ENCODE results near the gene PRKD2.
"Not testable (repeated sequence)": the region's sequence is repeated elsewhere in the genome, so short reads cannot be mapped to it uniquely, and the experiment has no call there.

PRKD2 gene

GRCh38 chr19:46717034-46717715 is at the start of gene PRKD2:
PRKD2 (minus strand) TSS chr19:46717114; CDS start chr19:46716370, 744 bp downstream.
- FAIRE-seq, result no peak

DNA sequence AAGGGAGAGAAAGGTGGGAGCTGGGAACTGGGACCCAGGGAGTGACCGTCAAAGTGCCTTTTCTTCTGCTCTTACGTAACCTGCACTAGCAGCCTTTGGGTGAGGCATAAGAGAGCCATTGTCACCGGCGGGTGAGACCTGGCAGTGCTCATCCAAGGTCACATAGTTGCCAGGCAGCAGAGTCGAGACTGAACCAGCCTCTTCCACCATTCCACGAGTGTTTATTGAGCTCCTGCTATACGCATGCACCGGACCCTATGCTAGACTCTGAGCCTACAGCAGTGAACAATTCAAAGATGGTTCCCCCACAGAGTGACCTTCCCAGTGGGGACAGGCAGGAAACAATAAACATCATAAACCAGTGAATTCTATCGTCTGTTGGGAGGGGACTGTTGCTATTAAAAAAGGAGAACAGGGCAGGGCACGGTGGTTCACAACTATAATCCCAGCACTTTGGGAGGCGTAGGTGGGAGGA is 47.9 kb upstream of the PRKD2 start:
- no peak for FAIRE-seq

DNA sequence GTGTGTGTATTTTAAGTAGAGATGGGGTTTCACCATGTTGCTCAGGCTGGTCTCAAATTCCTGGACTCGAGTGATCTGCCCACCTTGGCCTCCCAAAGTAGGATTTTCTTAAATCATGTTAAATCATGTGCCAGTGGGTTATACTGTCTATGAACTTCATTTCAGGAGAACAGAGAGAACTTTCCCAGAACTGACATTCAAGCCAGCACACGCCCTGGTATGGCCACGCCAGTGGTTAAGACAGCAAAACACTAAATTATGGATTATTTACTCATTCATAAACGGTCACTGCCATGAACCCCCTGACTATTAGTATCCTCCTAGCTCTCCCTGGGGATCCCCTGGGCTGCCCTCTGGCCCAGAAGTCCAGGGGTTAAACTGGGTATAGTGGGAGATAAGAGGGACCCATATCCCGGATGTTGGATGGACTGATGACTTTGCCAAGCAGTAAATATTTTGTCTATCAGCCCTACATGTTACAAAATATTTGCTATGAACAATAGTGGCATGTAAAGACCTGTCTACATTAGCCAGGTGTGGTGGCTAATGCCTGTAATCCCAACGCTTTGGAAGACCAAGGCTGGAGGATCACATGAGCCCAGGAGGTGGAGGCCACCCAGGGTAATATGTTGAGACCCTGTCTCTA is 45.5 kb upstream of the PRKD2 start:
- FAIRE-seq, result no peak

DNA sequence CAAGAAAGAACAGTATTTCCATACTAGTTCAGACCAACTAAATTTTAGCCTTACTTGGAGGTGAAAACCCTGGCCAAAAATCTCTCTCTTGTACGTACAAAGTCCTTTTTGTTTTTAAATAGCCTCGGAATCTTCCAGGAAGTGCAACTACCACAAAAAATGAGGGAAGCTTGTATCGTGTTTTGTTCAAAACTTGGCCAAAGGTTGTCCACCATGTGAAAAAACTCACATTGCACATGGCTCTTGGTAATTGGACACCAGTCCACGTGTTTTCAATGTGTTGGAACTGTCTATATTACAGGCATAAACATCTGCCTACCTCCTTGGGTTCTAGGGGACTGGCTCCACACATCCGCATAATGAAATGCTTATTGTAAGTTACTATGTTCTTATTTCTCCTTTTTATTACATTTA is 44.5 kb upstream of the PRKD2 start:
- FAIRE-seq, result no peak

GRCh38 chr19:46760897-46761296 is 44.0 kb upstream of the PRKD2 start:
- not testable (repeated sequence) for FAIRE-seq

DNA sequence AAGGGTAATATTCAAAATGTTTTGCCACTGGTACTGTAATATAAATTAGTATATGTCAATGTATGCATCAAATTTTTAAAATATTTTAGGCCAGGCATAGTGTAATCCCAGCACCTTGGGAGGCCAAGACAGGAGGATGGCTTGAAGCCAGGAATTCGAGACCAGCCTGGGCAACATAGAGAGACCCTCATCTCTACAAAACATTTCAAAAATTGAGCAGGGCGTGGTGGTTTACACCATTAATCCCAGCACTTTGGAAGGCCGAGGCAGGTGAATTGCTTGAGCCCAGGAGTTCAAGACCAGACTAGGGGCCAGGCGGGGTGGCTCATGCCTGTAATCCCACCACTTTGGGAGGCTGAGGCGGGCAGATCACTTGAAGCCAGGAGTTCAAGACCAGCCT is 43.4 kb upstream of the PRKD2 start:
- FAIRE-seq, result no peak

DNA sequence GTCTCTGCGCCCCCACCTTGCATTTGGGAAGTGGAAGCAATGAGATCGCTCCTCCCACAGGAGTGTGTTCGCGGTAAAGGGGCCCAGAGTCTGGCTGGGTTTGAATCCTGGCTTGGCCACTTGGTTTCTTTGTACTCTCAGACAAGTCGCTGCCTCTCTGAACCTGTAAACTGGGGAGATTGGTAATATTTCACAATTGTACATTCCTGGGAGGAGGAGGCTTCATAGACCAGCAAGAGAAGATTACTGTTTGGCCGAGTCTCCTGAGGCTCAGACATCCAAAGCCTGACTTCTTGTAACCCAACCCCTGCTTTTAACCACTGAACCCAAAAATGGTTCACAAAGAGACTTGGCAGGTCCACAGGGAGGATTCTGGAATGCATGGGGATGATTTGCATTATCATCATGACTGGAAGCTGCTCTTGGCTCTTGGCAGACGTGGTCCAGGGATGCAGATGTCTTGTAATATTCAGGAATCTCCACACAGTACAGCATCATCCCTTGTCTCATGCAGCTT is 43.0 kb upstream of the PRKD2 start:
- FAIRE-seq, result no peak

- no peak for FAIRE-seq
These were observed 42.3 kb upstream of the PRKD2 start for GRCh38 chr19:46759206-46759605.

DNA sequence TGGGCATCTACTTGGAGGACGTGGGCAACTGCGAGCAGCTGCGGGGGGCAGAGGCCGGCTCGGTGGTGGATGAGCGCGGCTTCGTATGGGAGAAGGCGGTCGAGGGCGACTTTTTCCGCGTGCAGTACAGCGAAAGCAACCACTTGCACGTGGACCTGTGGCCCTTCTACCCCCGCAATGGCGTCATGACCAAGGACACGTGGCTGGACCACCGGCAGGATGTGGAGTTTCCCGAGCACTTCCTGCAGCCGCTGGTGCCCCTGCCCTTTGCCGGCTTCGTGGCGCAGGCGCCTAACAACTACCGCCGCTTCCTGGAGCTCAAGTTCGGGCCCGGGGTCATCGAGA is 39.6 kb upstream of the PRKD2 start:
- no peak for FAIRE-seq

DNA sequence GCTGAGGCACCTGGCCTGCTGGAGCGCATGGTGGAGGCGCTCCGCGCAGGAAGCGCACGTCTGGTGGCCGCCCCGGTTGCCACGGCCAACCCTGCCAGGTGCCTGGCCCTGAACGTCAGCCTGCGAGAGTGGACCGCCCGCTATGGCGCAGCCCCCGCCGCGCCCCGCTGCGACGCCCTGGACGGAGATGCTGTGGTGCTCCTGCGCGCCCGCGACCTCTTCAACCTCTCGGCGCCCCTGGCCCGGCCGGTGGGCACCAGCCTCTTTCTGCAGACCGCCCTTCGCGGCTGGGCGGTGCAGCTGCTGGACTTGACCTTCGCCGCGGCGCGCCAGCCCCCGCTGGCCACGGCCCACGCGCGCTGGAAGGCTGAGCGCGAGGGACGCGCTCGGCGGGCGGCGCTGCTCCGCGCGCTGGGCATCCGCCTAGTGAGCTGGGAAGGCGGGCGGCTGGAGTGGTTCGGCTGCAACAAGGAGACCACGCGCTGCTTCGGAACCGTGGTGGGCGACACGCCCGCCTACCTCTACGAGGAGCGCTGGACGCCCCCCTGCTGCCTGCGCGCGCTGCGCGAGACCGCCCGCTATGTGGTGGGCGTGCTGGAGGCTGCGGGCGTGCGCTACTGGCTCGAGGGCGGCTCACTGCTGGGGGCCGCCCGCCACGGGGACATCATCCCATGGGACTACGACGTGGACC is 39.1 kb upstream of the PRKD2 start:
- no peak for FAIRE-seq

GRCh38 chr19:46755077-46755852 is 38.4 kb upstream of the PRKD2 start:
- FAIRE-seq, result no peak

DNA sequence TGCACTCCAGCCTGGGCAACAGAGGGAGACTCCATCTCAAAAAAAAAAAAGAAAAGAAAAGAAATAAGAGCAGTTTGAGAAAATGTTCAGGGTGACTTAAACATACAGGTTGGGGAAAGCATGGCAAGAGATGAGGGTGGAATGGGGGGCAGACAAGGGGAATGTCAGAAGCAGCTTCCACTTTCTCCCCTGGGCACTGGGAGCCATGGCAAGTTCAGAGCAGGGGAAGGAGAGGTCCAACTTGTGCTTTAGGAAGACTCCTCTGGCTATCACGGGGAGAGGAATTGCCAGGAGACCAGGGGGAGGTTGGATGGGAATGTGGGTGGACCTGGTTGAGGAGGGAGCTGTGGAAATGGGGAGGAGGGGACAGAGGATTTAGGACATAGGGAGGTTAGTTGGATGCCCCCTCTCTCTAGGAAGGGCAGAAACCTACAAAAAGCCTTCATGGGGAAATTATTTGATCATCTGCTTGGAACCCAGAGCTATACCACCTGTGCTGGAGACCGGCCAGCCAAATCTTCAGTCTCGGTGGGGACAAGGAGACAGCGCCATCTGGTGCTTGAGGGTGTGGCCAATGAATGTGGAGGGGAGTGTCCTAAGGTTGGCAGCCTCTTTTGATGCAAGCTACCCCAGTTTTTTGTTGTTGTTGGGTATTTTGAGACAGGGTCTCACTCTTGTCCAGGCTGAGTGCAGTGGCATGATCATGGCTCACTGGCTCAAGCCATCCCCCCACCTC is 36.7 kb upstream of the PRKD2 start:
- FAIRE-seq, result no peak

GRCh38 chr19:46748325-46749109 is 31.6 kb upstream of the PRKD2 start:
- no peak for FAIRE-seq

DNA sequence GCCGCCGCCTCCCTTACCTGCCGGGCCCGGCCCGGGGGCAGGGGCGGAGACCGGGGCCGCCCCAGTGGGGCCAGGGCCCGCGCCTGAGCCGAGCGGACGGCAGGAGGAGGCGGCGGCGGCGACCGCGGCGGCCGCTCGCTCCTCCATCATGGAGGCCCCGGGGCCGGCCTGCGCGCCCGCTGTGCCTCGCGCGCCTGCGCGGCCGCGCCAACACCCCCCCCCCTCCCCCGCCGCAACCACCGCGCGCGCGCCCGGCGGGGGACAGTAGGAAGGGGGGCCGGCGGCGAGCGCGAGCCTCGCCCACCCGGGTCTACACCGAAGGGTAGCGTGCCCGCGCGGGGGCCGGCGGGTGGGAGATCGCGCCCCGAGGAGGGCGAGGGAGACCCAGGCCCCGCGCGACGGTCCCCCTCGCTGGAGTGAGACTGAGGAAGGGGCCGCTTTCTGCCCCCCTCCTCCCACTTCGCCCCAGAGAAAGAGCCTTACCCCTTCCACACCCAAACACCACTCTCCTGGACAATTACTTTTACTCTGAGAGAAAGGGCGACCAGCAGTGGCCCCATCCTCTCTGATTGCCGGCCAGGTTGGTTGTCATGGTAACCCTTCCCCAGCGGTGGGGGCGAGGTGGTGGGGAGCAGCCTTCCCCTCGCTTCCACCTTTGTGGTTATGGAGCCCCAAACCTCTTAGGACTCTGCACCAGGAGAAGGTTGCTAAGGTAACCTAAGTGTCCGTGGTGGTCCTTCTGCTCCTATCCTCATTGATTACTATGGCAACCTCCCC is 29.6 kb upstream of the PRKD2 start, which contains the start of gene STRN4:
Gene STRN4 (minus strand): TSS at position 170 of the 777 bp plus-strand sequence. CDS start 20 bp downstream, at position 150.
- no peak for FAIRE-seq

GRCh38 chr19:46745521-46746280 is 28.8 kb upstream of the PRKD2 start, which contains the start of gene FKRP:
FKRP (plus strand) TSS chr19:46746057; CDS start chr19:46755451, 9,394 bp downstream.
- no peak for FAIRE-seq

DNA sequence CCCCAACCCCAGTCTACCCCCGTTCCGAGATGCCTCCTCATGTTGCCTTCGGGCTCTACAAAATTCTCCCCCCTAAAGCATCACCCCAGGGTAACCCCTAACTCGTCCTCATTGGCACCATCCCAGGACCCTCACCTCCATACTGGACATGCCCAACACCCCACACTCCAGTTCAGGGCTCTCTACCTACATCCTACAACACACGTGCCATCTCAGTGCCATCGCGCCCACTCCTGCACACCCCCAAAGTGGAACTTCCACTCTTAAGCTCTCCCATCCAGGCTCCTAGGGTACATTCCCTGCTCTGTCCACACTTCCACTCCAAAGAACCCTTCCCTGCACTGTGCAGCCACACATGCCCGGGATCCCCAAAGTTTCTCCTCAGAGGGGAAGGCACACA is 28.1 kb upstream of the PRKD2 start:
- no peak for FAIRE-seq

DNA sequence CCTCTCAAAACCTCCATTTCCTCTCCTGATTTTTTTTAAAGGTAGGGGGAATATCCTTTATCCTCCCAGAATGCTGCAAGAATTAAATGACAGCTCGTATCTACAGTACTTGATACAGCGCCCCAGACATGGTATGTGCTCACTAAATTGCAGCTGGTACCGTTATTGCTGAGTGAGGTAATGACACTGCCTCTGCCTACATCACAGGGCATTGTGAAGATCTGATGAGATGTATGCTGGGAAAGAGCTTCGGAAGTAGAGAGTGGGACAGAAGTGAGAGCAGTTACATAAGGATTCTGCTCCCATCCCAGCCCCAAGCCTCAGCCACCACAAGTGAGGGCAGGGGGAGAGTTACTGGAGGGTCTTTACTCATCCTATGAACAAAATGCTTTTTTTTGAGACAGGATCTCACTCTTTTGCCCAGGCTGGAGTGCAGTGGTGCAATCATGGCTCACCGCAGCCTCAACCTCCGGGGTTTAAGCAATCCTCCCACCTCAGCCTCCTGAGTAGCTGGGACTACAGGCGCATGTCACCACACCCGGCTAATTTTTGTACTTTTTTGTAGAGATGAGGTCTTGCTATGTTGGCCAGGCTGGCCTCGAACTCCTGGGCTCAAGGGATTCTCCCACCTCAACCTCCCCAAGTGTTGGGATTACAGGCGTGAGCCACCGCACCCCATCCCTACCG is 27.2 kb upstream of the PRKD2 start:
- FAIRE-seq, result no peak

GRCh38 chr19:46742926-46743480 is 26.1 kb upstream of the PRKD2 start:
- FAIRE-seq, result no peak

DNA sequence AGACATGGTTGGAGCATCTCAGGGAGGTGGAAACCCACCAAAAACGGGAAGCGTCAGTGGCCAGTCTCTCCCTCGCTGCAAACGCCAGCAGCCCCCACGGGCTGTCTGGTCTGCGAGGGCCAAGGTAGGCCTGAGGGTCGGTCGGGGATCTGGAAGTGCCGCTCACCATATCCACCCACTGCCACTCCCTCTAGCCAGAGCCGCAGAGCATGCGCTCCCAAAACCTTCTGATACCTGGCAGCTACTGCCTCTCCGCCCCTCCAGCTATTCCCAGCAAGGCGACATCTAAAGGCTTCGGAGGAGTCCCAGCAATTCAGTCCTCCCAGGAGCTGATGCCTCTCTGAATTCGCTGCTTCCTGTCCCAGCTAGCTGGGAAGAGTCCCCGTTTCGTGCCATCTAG is 24.5 kb upstream of the PRKD2 start:
- no peak for FAIRE-seq

Measured in islet of Langerhans (tissue), 1 donor.